GM06990 (cell line): Measurements from ENCODE around the gene HOXD8.

Experiments
- DNase-seq: peaks from one replicate; pipeline ENCODE4 v3.0.0-alpha.2; 2011; ENCODE audit not compliant: insufficient read length; ENCODE audit errors: extremely low read depth
- H3K27me3 ChIP-seq: replicated peaks from 2 replicates; pipeline ENCODE4 v1.6.0; 2011; ENCODE audit warnings: low read length; ENCODE audit not compliant: control insufficient read depth, insufficient read depth
- H3K36me3 ChIP-seq: 2 replicates; pipeline ENCODE4 v1.5.1; 2011; ENCODE audit warnings: low read length; ENCODE audit not compliant: control insufficient read depth, insufficient read depth
- H3K4me3 ChIP-seq: replicated peaks from 2 replicates; pipeline ENCODE4 v1.5.1; 2011; ENCODE audit warnings: low read depth, mild to moderate bottlenecking, control low read depth, low read length
- TF ChIP-seq, protein P1 (sequence below): IDR thresholded peaks from 2 replicates; pipeline ENCODE4 v1.5.1; 2011; ENCODE audit warnings: low read length, control low read depth, mild to moderate bottlenecking, inconsistent platforms; ENCODE audit not compliant: insufficient read depth, poor library complexity, severe bottlenecking

Gene HOXD8

DNA sequence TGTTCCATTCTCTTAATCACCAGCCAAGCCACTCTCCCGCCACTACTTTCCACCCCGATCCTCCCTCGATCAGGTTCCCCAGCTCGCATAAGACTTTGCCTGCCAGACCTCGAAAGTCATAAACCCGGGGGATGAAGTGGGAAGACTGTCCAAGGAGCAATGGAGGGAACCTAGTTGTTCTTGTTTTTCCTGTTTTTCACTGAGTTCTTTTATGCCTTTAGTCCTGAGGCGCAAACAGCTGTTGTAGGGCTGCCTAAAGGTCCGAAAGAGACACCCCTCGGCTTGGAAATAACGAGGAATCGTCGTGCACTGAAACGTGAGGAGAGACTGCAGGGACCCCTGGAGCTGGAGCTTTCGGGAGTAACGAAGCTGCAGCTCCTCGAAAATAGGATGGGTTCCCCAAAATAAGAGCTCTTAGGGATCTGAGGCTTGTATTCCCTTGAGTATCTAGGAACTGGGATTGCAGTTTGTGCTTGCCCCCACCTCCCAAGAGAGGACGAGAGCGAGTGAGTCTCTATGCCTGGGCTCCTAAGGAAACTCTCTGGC lies 31.6 kb upstream of the HOXD8 start:
- H3K4me3 ChIP-seq: no peak overlapping the region
- no peaks in the 10 kb centered on the region for H3K36me3 ChIP-seq
- no peak for DNase-seq
- H3K27me3 ChIP-seq: no peaks in the 10 kb centered on the region; the same call in 1 of the 2 replicates
- TF ChIP-seq, protein P1, sequence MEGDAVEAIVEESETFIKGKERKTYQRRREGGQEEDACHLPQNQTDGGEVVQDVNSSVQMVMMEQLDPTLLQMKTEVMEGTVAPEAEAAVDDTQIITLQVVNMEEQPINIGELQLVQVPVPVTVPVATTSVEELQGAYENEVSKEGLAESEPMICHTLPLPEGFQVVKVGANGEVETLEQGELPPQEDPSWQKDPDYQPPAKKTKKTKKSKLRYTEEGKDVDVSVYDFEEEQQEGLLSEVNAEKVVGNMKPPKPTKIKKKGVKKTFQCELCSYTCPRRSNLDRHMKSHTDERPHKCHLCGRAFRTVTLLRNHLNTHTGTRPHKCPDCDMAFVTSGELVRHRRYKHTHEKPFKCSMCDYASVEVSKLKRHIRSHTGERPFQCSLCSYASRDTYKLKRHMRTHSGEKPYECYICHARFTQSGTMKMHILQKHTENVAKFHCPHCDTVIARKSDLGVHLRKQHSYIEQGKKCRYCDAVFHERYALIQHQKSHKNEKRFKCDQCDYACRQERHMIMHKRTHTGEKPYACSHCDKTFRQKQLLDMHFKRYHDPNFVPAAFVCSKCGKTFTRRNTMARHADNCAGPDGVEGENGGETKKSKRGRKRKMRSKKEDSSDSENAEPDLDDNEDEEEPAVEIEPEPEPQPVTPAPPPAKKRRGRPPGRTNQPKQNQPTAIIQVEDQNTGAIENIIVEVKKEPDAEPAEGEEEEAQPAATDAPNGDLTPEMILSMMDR: no peak

DNA sequence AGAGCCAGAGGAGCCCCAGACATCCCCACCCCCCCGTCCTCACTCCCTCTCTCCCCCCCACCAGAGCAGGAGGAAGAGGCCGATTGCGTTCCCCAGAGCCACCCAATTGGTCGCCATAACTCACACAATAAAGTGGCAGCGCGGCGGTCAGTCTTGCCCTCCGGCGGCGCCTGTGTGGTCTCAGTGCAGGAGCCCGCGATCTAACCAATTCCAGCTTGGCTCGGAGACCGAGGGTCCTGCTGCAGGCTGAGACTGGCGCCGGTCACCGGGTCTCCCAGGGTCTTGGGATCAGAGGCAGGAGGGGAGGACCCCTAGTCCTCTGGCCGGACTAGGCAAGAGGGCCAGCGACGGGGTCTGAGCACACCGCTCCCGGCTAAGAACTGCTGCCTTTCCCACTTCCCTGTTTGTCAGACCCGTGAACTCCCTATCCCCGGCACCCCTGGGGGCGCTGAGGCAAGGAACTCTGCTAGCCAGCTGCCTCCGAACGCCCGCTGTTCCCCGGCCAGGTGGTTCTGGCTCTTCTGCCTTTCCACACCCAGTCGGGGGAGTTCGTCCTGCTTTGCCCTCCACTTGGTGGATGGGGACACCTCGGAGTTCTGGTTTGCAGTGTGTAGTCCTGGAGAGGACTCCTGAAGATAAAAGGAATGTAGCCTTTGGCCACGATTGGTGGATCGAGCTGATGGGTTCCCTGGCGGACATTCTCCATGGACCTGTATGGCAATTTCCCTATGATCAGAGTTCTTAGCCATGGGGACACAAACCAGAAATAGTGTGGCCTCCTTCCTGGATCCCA lies 30.9 kb upstream of the HOXD8 start:
- no peak overlapping the region for H3K4me3 ChIP-seq
- no peaks in the 10 kb centered on the region for H3K36me3 ChIP-seq
- no peak for DNase-seq
- TF ChIP-seq, protein P1: no peak
- no peaks in the 10 kb centered on the region; the same call in 1 of the 2 replicates for H3K27me3 ChIP-seq

DNA sequence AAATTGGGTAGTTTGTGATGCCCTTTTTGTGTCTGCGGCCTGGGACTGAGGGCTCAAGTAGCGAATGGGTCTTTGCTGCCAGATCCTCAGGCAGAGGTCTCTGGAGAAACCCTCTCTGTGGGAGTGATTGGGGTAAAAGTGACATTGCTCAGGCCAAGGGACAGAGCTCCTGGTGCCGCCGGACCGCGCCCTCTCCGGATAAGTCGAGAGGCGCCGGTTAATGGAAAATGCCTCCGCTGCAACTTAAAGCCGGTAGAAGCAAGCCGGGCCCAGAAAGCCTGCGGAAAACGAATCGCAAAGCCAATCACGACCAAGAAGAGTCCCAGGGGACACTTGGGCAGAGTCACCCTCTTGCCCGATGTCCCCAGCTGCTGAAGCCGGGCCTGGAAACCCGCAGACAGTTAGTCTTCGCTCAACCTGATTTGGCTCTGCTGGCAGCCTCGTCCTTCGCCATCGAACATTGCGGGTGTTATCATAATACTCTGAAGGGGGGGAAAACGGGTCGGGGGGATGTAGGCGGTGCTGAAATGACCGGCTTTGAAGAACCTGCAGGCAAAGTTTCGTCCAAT lies 30.3 kb upstream of the HOXD8 start:
- H3K4me3 ChIP-seq: no peak overlapping the region
- TF ChIP-seq, protein P1: no peak
- H3K36me3 ChIP-seq: no peaks in the 10 kb centered on the region
- no peaks in the 10 kb centered on the region; the same call in 1 of the 2 replicates for H3K27me3 ChIP-seq
- DNase-seq: no peak

DNA sequence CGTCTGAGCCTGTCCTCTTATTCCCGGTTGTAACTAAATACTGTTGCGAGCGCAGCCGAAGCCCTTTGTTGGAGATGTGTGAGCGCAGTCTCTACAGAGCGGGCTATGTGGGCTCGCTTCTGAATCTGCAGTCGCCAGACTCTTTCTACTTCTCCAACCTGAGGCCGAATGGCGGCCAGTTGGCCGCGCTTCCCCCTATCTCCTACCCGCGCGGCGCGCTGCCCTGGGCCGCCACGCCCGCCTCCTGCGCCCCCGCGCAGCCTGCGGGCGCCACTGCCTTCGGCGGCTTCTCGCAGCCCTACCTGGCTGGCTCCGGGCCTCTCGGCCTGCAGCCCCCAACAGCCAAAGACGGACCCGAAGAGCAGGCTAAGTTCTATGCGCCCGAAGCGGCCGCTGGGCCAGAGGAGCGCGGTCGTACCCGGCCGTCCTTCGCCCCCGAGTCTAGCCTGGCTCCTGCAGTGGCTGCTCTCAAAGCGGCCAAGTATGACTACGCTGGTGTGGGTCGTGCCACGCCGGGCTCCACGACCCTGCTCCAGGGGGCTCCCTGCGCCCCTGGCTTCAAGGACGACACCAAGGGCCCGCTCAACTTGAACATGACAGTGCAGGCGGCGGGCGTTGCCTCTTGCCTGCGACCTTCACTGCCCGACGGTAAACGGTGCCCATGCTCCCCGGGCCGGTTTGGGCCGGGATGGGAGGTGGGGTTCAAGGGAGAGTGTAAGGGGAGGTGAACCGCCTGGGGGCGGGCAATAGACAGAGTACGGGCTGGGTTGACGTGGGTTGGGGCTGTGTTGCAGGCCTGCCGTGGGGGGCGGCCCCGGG lies 29.6 kb upstream of the HOXD8 start, which contains the start of gene HOXD12:
Gene HOXD12, plus strand, starts transcription at position 68 of the 819 bp plus-strand sequence. Its CDS starts 7 bp downstream, at position 75.
- DNase-seq: no peak
- TF ChIP-seq, protein P1: no peak
- H3K36me3 ChIP-seq: no peaks in the 10 kb centered on the region
- H3K27me3 ChIP-seq: no peaks in the 10 kb centered on the region; the same call in 1 of the 2 replicates
- no peak within 1 kb of the TSS for H3K4me3 ChIP-seq

DNA sequence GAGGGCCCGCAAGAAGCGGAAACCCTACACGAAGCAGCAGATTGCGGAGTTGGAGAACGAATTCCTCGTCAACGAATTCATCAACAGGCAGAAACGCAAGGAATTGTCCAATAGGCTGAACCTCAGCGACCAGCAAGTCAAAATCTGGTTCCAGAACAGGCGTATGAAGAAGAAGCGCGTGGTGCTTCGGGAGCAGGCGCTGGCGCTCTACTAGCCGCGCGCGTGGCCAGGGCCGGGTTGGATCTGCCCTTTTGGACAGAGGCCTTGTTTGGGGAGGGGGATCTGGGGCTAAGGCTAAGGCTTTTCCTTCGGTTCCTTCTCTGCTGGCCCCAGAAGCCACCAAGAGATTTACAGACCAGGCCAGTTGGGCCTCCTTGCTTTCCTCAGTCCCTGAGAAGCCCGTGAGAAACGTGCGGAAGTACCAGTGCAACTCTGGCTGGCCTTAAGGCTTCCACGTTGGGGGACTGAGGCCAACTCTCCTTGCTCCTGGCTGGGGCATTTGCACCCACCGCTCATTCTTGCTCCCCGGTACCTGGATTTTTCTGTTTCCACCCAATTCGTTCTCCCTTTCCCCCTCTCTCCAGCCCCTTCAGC lies 28.9 kb upstream of the HOXD8 start:
- H3K27me3 ChIP-seq: no peaks in the 10 kb centered on the region; the same call in 1 of the 2 replicates
- H3K4me3 ChIP-seq: no peak overlapping the region
- TF ChIP-seq, protein P1: no peak
- DNase-seq: no peak
- no peaks in the 10 kb centered on the region for H3K36me3 ChIP-seq
